DND-41 (cell line): ENCODE data around the gene HECTD4.

Experiments
- ATAC-seq: fragments of 200-7000 bp; cut with Tn5 transposase; 3 replicates; pipeline ENCODE4 v1.9.1; 2021; ENCODE audit warnings: low read depth; ENCODE audit not compliant: insufficient read depth
- DNase-seq: peaks from one replicate; pipeline ENCODE4 v3.0.0-alpha.2; 2020
- H2AFZ ChIP-seq: 2 replicates; pipeline ENCODE4 v1.6.0; 2012; ENCODE audit warnings: low read depth, low read length
- H3K27ac ChIP-seq: 2 replicates; pipeline ENCODE4 v1.5.1; 2012; ENCODE audit warnings: low read length, inconsistent platforms
- H3K27me3 ChIP-seq: fragments of 200-600 bp; sonication (generic); 2 replicates; pipeline ENCODE4 v1.6.0; 2012; ENCODE audit warnings: low read length, mild to moderate bottlenecking, inconsistent platforms; ENCODE audit not compliant: insufficient read depth, poor library complexity
- H3K36me3 ChIP-seq: 2 replicates; pipeline ENCODE4 v1.5.1; 2012; ENCODE audit warnings: low read length, inconsistent platforms; ENCODE audit not compliant: insufficient read depth
- H3K4me1 ChIP-seq: 2 replicates; pipeline ENCODE4 v1.5.1; 2012; ENCODE audit warnings: mild to moderate bottlenecking, low read length; ENCODE audit not compliant: insufficient read depth
- H3K4me2 ChIP-seq: 2 replicates; pipeline ENCODE4 v1.6.0; 2012; ENCODE audit warnings: mild to moderate bottlenecking, moderate library complexity, low read length, inconsistent platforms; ENCODE audit not compliant: insufficient read depth
- H3K4me3 ChIP-seq, 2 experiments: fragments of 200-600 bp in 1 of 2; shearing (Covaris generic) in 1 of 2; 2 replicates each; pipeline ENCODE4 v1.5.1; 2012 to 2016; ENCODE audit warnings: inconsistent platforms in 2 of 2, low read length in 2 of 2, mild to moderate bottlenecking in 2 of 2, low read depth in 1 of 2, moderate library complexity in 1 of 2
- H3K79me2 ChIP-seq: 2 replicates; pipeline ENCODE4 v1.6.0; 2012; ENCODE audit warnings: low read length, inconsistent platforms; ENCODE audit not compliant: insufficient read depth
- H3K9ac ChIP-seq: 2 replicates; pipeline ENCODE4 v1.6.0; 2012; ENCODE audit warnings: low read depth, mild to moderate bottlenecking, inconsistent platforms, low read length, moderate library complexity
- H3K9me3 ChIP-seq: 2 replicates; pipeline ENCODE4 v1.5.1; 2012; ENCODE audit warnings: low read length, moderate library complexity, mild to moderate bottlenecking, inconsistent platforms; ENCODE audit not compliant: insufficient read depth, severe bottlenecking
- H4K20me1 ChIP-seq: 2 replicates; pipeline ENCODE4 v1.6.0; 2012; ENCODE audit warnings: low read length; ENCODE audit not compliant: insufficient read depth
- CTCF ChIP-seq: IDR thresholded peaks from 2 replicates; pipeline ENCODE4 v1.5.1; 2012; ENCODE audit warnings: borderline replicate concordance, low read length, moderate library complexity, mild to moderate bottlenecking; ENCODE audit not compliant: poor library complexity, severe bottlenecking; ENCODE audit errors: extremely low read depth
- EZH2 ChIP-seq: IDR thresholded peaks from 3 replicates; pipeline ENCODE4 v1.6.1; 2012; ENCODE audit warnings: borderline replicate concordance, low read depth, mild to moderate bottlenecking, moderate library complexity, low read length, inconsistent platforms; ENCODE audit not compliant: severe bottlenecking

The HECTD4 gene

GRCh38 chr12:112303799-112304198 lies 78.4 kb downstream of the HECTD4 start:
- Histone ChIP-seq H3K36me3 (peaks cover 53% of the 10 kb centered on the region; the same call in 1 of the 2 replicates), H3K4me1 (no peaks in the 10 kb centered on the region), H4K20me1 (no peaks in the 10 kb centered on the region), H3K4me2 (no peak overlapping the region), H3K27ac (no peak overlapping the region), H3K4me3 (no peak overlapping the region), H3K79me2 (no peaks in the 10 kb centered on the region), H2AFZ (no peak overlapping the region), H3K9me3 (no peaks in the 10 kb centered on the region), H3K27me3 (no peaks in the 10 kb centered on the region), H3K9ac (no peak overlapping the region)
- no peak for TF ChIP-seq CTCF
- ATAC-seq (no peak), DNase-seq (no peak)

GRCh38 chr12:112303004-112303403 lies 79.2 kb downstream of the HECTD4 start:
- Histone ChIP-seq H3K4me1 (no peaks in the 10 kb centered on the region), H2AFZ (no peak overlapping the region), H3K27me3 (no peaks in the 10 kb centered on the region), H3K36me3 (peaks cover 49% of the 10 kb centered on the region; the same call in 1 of the 2 replicates), H3K4me3 (no peak overlapping the region), H3K9me3 (no peaks in the 10 kb centered on the region), H4K20me1 (no peaks in the 10 kb centered on the region), H3K9ac (no peak overlapping the region), H3K79me2 (no peaks in the 10 kb centered on the region), H3K4me2 (no peak overlapping the region), H3K27ac (no peak overlapping the region)
- no peak for ATAC-seq
- DNase-seq = no peak
- TF ChIP-seq EZH2 (no peak), CTCF (no peak)

- H3K79me2 ChIP-seq = no peaks in the 10 kb centered on the region
- no peak for TF ChIP-seq EZH2
- H3K27ac ChIP-seq = no peak overlapping the region
- no peaks in the 10 kb centered on the region for H3K4me1 ChIP-seq
- H4K20me1 ChIP-seq = peaks cover 5% of the 10 kb centered on the region; the same call in 1 of the 2 replicates
- H3K4me3 ChIP-seq = no peak overlapping the region
- no peak overlapping the region for H3K4me2 ChIP-seq
- no peaks in the 10 kb centered on the region for H3K9me3 ChIP-seq
- H3K27me3 ChIP-seq = no peaks in the 10 kb centered on the region
- H2AFZ ChIP-seq = no peak overlapping the region
- DNase-seq (no peak), ATAC-seq (no peak)
- no peak overlapping the region for H3K9ac ChIP-seq
- H3K36me3 ChIP-seq = peaks cover 42% of the 10 kb centered on the region
These were observed 82.5 kb downstream of the HECTD4 start for GRCh38 chr12:112299704-112300103.

GRCh38 chr12:112297188-112297587 lies 85.0 kb downstream of the HECTD4 start:
- H3K9me3 ChIP-seq = no peaks in the 10 kb centered on the region
- ATAC-seq = no peak

More at GRCh38 chr12:112297188-112297587, 85.0 kb downstream of the HECTD4 start:
- no peaks in the 10 kb centered on the region for H3K79me2 ChIP-seq
- no peaks in the 10 kb centered on the region for H3K4me1 ChIP-seq
- H3K27me3 ChIP-seq = no peaks in the 10 kb centered on the region
- H3K27ac ChIP-seq = no peak overlapping the region
- peaks cover 24% of the 10 kb centered on the region for H3K36me3 ChIP-seq
- no peak for DNase-seq
- TF ChIP-seq CTCF = no peak
- TF ChIP-seq EZH2 = no peak
- peaks cover 5% of the 10 kb centered on the region; the same call in 1 of the 2 replicates for H4K20me1 ChIP-seq
- no peak overlapping the region for H3K9ac ChIP-seq
- H3K4me2 ChIP-seq = no peak overlapping the region
- no peak overlapping the region for H2AFZ ChIP-seq
- no peak overlapping the region for H3K4me3 ChIP-seq
